K562 (cell line): ENCODE results near the gene SLC22A23. TPM values are rescaled to one million over a fixed set of nuclear protein-coding genes. Genes with fewer than 3 reads are reported as not detected.

Experiments
- BDP1 ChIP-seq: IDR thresholded peaks from 3 replicates; pipeline ENCODE4 v1.6.1; 2011; ENCODE audit not compliant: insufficient read length, insufficient read depth
- CBX1 ChIP-seq: sonication (generic); IDR thresholded peaks from 2 replicates; pipeline ENCODE4 v1.6.1; 2016; ENCODE audit warnings: antibody characterized with exemption, low read depth, mild to moderate bottlenecking
- DPF2 ChIP-seq: fragments of 450-650 bp; IDR thresholded peaks from 2 replicates; pipeline ENCODE4 v1.6.1; 2016
- HDAC6 ChIP-seq: IDR thresholded peaks from 2 replicates; pipeline ENCODE4 v1.6.1; 2012; ENCODE audit warnings: low read depth, mild to moderate bottlenecking, control low read depth, inconsistent platforms, low read length, moderate library complexity
- HSF4 ChIP-seq: fragments of 250-450 bp; sonication (Bioruptor Pico); IDR thresholded peaks from 2 replicates; pipeline ENCODE4 v2.1.2; 2022; ENCODE audit warnings: mild to moderate bottlenecking, moderate library complexity, borderline replicate concordance
- KLF6 ChIP-seq: fragments of 250-450 bp; sonication (Bioruptor Pico); IDR thresholded peaks from 2 replicates; pipeline ENCODE4 v1.4.0; 2020; ENCODE audit warnings: mild to moderate bottlenecking, moderate library complexity, borderline replicate concordance
- MAFK ChIP-seq: IDR thresholded peaks from 2 replicates; pipeline ENCODE4 v1.6.1; 2011; ENCODE audit warnings: low read length, improper control_type of control experiment
- PML ChIP-seq: IDR thresholded peaks from 2 replicates; pipeline ENCODE4 v1.6.1; 2012; ENCODE audit warnings: low read length, inconsistent platforms
- RBM22 ChIP-seq: fragments of 200-400 bp; formaldehyde crosslinking; IDR thresholded peaks from 2 replicates; pipeline ENCODE4 v1.6.1; 2018; ENCODE audit warnings: low read length, low read depth; ENCODE audit not compliant: poor library complexity, severe bottlenecking
- RHOXF2B ChIP-seq: fragments of 250-450 bp; sonication (Bioruptor Pico); conservative IDR thresholded peaks from 2 replicates; pipeline ENCODE4 v1.5.1; 2021
- SRSF7 ChIP-seq: fragments of 200-400 bp; formaldehyde crosslinking; optimal IDR thresholded peaks from 2 replicates; pipeline ENCODE3; 2017; ENCODE audit warnings: mild to moderate bottlenecking, low read depth, low read length
- YY1 ChIP-seq, 3 experiments: IDR thresholded peaks; 2 replicates each; pipeline ENCODE4 v1.6.1; 2011; ENCODE audit warnings: low read length in 2 of 3, mild to moderate bottlenecking in 2 of 3, moderate library complexity in 2 of 3, borderline replicate concordance in 1 of 3, control low read depth in 1 of 3, low read depth in 1 of 3; ENCODE audit not compliant: insufficient read depth in 3 of 3, insufficient replicate concordance in 2 of 3, control insufficient read depth in 1 of 3, insufficient read length in 1 of 3; ENCODE audit errors: extremely low read depth in 1 of 3
- ZNF282 ChIP-seq: sonication (generic); formaldehyde crosslinking; IDR thresholded peaks from 2 replicates; pipeline ENCODE4 v1.8.1; 2023; ENCODE audit warnings: missing genetic modification reagents
- ZNF354B ChIP-seq: fragments of 250-450 bp; sonication (Bioruptor Pico); IDR thresholded peaks from 2 replicates; pipeline ENCODE4 v1.4.0; 2020
- ZNF79 ChIP-seq: fragments of 250-450 bp; sonication (Bioruptor Pico); IDR thresholded peaks from 2 replicates; pipeline ENCODE4 v1.4.0; 2020; ENCODE audit warnings: low read depth, mild to moderate bottlenecking, moderate library complexity
- polyA plus RNA-seq, 8 experiments: library from polyadenylated mRNA; depleted of rRNA in 4 of 8; stranded (reverse) in 5 of 8; unstranded in 3 of 8; fragments of >200 nt; fragmentation: Nextera tagmentation in 2 of 8; fragmentation: Illumina TruSeq in 1 of 8; extraction: Ambion mirVana in 2 of 8; extraction: Trizol in 1 of 8; gene quantifications; 2 replicates each; pipeline versions ENCODE4 v1.2.1 to v1.2.3, GENCODE V29; 2011 to 2014; ENCODE audit warnings: inconsistent platforms in 1 of 8, missing spikeins in 1 of 8
- total RNA-seq, 7 experiments: library from RNA; depleted of rRNA in 6 of 7; stranded (reverse); fragments of >200 nt in 6 of 7; fragmentation: Illumina TruSeq in 2 of 7; extraction: Trizol in 2 of 7; gene quantifications; 2 replicates each; pipeline versions ENCODE4 v1.2.1 to v1.2.3, GENCODE V29; 2011 to 2021; ENCODE audit warnings: low replicate concordance in 1 of 7
- TF ChIP-seq, protein P1 (sequence below): sonication (generic); formaldehyde crosslinking; IDR thresholded peaks from 2 replicates; pipeline ENCODE4 v1.8.0; 2022; ENCODE audit warnings: missing genetic modification reagents, mild to moderate bottlenecking, borderline replicate concordance

SLC22A23 gene
- total and polyA plus RNA-seq, 9 of the 15 experiments (the other 6 are each of a cell fraction or from before 2014, with no cell fraction given): 0.30 to 8.7 (median 2.5) TPM

DNA sequence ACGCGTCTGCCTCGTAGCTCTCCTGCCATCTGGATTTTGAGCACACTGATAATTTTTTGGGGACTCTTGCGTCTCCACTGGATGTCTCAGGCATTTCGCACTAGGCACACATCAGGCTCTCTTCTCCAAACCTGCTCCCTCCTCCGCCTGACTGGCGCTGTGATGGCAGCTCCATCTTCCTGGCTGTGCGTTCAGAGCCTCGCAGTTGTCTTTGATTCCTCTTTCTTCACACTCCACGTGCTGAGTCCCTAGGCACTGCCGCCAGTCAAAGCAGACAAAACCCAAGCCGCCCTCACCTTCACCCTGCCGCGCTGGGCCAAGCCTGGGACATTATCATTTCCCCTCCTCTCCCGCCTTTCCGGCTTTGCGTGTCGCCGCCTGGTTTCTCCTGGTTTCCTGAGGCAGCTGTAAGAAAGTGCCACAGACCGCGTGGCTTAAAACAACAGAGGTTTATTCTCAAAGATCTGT, 197.3 kb downstream of the SLC22A23 start (continued):
- TF ChIP-seq ZNF354B (CRISPR knock-in tag) (no peak), KLF6 (CRISPR knock-in tag) (no peak), HDAC6 (no peak), PML (no peak), RHOXF2B (CRISPR knock-in tag) (no peak), MAFK (no peak), ZNF79 (no peak), CBX1 (no peak), HSF4 (CRISPR knock-in tag) (no peak), RBM22 (no peak), YY1 (IDR thresholded peaks at IDR 0.05; ENCODE audit: borderline replicate concordance in 1 of 3, control insufficient read depth in 1 of 3, extremely low read depth in 1 of 3, insufficient read depth in 3 of 3, insufficient read length in 1 of 3, insufficient replicate concordance in 2 of 3, low read depth in 1 of 3, low read length in 2 of 3) (peak in 1 of 3 experiments; percentile 51), DPF2 (peak; percentile 26; the same call in 1 of the 2 replicates), BDP1 (no peak), SRSF7 (no peak), ZNF282 (CRISPR knock-in tag) (no peak)
- TF ChIP-seq, protein P1, sequence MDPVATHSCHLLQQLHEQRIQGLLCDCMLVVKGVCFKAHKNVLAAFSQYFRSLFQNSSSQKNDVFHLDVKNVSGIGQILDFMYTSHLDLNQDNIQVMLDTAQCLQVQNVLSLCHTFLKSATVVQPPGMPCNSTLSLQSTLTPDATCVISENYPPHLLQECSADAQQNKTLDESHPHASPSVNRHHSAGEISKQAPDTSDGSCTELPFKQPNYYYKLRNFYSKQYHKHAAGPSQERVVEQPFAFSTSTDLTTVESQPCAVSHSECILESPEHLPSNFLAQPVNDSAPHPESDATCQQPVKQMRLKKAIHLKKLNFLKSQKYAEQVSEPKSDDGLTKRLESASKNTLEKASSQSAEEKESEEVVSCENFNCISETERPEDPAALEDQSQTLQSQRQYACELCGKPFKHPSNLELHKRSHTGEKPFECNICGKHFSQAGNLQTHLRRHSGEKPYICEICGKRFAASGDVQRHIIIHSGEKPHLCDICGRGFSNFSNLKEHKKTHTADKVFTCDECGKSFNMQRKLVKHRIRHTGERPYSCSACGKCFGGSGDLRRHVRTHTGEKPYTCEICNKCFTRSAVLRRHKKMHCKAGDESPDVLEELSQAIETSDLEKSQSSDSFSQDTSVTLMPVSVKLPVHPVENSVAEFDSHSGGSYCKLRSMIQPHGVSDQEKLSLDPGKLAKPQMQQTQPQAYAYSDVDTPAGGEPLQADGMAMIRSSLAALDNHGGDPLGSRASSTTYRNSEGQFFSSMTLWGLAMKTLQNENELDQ: no peak
